Measurements from ENCODE around the gene AKR1C2. TPM values are rescaled to one million over a fixed set of nuclear protein-coding genes. Genes with fewer than 3 reads are reported as not detected.
"Not testable (repeated sequence)": the region's sequence is repeated elsewhere in the genome, so short reads cannot be mapped to it uniquely, and the experiment has no call there.

Gene AKR1C2
- total and polyA plus RNA-seq, 9 of the 15 experiments (the other 6 are each of a cell fraction or from before 2014, with no cell fraction given), result 13.8 to 74.0 (median 30.5) TPM

DNA sequence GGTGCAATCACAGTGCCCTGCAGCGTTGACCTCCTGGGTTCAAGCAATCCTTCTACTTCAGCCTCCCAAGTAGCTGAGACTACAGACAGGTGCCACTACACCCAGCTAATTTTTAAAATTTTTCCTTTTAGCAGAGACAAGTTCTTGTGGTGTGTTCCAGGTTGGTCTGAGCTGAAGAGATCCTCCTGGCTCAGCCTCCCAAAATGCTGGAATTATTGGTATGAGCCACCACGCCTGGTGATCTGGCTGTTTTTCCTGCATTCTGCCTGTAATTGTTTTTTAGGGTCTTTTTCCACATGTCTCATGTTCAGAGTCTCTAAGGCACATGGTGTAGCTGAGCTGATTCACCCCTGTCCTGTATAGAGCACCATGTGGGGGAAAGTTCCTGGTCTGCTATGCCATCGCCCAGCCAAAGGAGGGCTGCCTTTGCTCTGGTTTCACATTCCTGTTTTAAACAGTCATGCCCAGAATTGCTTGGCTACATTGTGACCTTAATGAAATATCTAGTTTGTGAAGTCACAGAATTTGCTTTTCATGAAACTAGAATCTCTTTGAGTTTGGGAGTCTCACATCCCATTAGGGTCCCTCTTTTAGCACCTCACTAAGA lies 15.1 kb upstream of the AKR1C2 start:
- in situ Hi-C loops (cut with MboI), result not testable (repeated sequence)

DNA sequence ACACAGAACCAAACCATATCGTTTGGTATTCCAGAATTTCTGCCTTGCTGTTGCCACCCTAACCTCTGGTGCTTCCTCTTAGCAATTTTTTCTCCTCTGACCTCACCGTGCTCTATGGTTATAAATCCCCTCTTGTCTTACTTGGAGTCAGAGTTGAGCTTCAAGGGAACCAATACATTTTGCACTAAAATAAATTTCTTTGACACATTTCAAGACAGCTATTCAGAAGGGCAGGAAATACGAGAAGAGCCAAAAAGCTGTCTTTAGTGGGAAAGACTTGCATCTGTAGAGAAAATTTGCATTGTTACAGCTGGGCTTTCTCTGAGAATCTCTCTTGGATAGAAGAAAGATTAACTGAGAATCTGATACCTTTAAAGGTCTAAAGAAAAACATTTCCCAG lies 14.5 kb upstream of the AKR1C2 start:
- TF ChIP-seq, protein P1, sequence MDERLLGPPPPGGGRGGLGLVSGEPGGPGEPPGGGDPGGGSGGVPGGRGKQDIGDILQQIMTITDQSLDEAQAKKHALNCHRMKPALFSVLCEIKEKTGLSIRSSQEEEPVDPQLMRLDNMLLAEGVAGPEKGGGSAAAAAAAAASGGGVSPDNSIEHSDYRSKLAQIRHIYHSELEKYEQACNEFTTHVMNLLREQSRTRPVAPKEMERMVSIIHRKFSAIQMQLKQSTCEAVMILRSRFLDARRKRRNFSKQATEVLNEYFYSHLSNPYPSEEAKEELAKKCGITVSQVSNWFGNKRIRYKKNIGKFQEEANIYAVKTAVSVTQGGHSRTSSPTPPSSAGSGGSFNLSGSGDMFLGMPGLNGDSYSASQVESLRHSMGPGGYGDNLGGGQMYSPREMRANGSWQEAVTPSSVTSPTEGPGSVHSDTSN (CRISPR knock-in tag; IDR thresholded peaks at IDR 0.05; ENCODE audit: low read depth), result no peak
- TF ChIP-seq, protein P1 (tag; conservative IDR thresholded peaks at IDR 0.05; ENCODE audit: low read depth), result peak; percentile 67
- no peak for TF ChIP-seq CEBPB (tag; IDR thresholded peaks at IDR 0.05)
- Histone ChIP-seq H3K4me3 (no peak overlapping the region), H3K4me1 (replicated peaks in 1 of 2; ENCODE audit: control insufficient read depth in 2 of 2, insufficient read depth in 2 of 2, low read length in 2 of 2) (peaks cover 0 to 7% of the 10 kb centered on the region in 2 experiments; a peak in 2 of 5 replicates), H3K9me1 (ENCODE audit: control insufficient read depth, insufficient read depth, low read length) (no peaks in the 10 kb centered on the region), H3K27ac (ENCODE audit: extremely low read depth, low read depth, low read length) (no peak overlapping the region), H2AFZ (ENCODE audit: low read depth, low read length) (no peak overlapping the region), H3K27me3 (ENCODE audit: control insufficient read depth in 2 of 2, insufficient read depth in 2 of 2, low read length in 2 of 2) (no peaks in the 10 kb centered on the region), H3K4me2 (ENCODE audit: insufficient read depth, low read length) (no peak overlapping the region), H3K36me3 (ENCODE audit: control insufficient read depth, insufficient read depth, low read length) (no peaks in the 10 kb centered on the region), H3K9me3 (replicated peaks; ENCODE audit: control insufficient read depth, insufficient read depth, low read depth, low read length) (no peaks in the 10 kb centered on the region), H3K9ac (ENCODE audit: insufficient read depth in 1 of 2, low read depth in 2 of 2, low read length in 2 of 2) (no peak overlapping the region), H3K79me2 (ENCODE audit: control insufficient read depth, insufficient read depth, low read length) (no peaks in the 10 kb centered on the region), H4K20me1 (replicated peaks; ENCODE audit: control insufficient read depth, insufficient read depth, low read length) (no peaks in the 10 kb centered on the region)
- FAIRE-seq (no peak), DNase-seq (ENCODE audit: extremely low read depth in 1 of 4, low spot score in 3 of 4) (no peak), ATAC-seq (no peak)
- in situ Hi-C loops (cut with MboI) (no loop called here), intact Hi-C loops (cut with micrococcal nuclease) (no loop called here)
- BruUV-seq (replicated peaks), result no TSS peak
- CTCF ChIA-PET (ENCODE audit: low intra/inter-chr PET ratio), result no interaction called here
- WGBS (ENCODE audit: insufficient coverage, low coverage, missing lambda C conversion rate), result 52% methylated on average over 3 of the region's 3 CpGs
- POLR2A ChIA-PET, result no interaction called here

More for the DNA sequence above, 15.1 kb upstream of the AKR1C2 start:
- intact Hi-C loops (cut with micrococcal nuclease); H2AFZ ChIP-seq (ENCODE audit: low read depth, low read length); H3K79me2 ChIP-seq (ENCODE audit: control insufficient read depth, insufficient read depth, low read length); CTCF ChIA-PET (ENCODE audit: low intra/inter-chr PET ratio); H4K20me1 ChIP-seq (replicated peaks; ENCODE audit: control insufficient read depth, insufficient read depth, low read length); H3K36me3 ChIP-seq (ENCODE audit: control insufficient read depth, insufficient read depth, low read length); BruUV-seq (replicated peaks); H3K9me3 ChIP-seq (replicated peaks; ENCODE audit: control insufficient read depth, insufficient read depth, low read depth, low read length); H3K9ac ChIP-seq (ENCODE audit: insufficient read depth in 1 of 2, low read depth in 2 of 2, low read length in 2 of 2); H3K4me1 ChIP-seq (replicated peaks in 1 of 2; ENCODE audit: control insufficient read depth in 2 of 2, insufficient read depth in 2 of 2, low read length in 2 of 2); H3K27me3 ChIP-seq (ENCODE audit: control insufficient read depth in 2 of 2, insufficient read depth in 2 of 2, low read length in 2 of 2); DNase-seq (ENCODE audit: extremely low read depth in 1 of 4, low spot score in 3 of 4); H3K4me2 ChIP-seq (ENCODE audit: insufficient read depth, low read length); H3K9me1 ChIP-seq (ENCODE audit: control insufficient read depth, insufficient read depth, low read length); POLR2A ChIA-PET; H3K27ac ChIP-seq (ENCODE audit: extremely low read depth, low read depth, low read length); H3K4me3 ChIP-seq: not testable (repeated sequence)
- peak; percentile 55 for FAIRE-seq
- peak in 1 of 2 experiments; percentile 36; a peak in 2 of 4 replicates for TF ChIP-seq RAD21 (CRISPR knock-in tag; conservative IDR thresholded peaks at IDR 0.05 in 1 of 2, IDR thresholded peaks at IDR 0.05 in 1 of 2)
- ATAC-seq, result peak; percentile 69
- WGBS (ENCODE audit: insufficient coverage, low coverage, missing lambda C conversion rate), result 97% methylated on average over 3 of the region's 3 CpGs

Data from K562 (cell line).